HCT116 (cell line): ENCODE results near the gene TBC1D1. TPM values are rescaled to one million over a fixed set of nuclear protein-coding genes. Genes with fewer than 3 reads are reported as not detected.

Experiments
- ATAC-seq: fragments of 200-7000 bp; cut with Tn5 transposase; 2 replicates; pipeline ENCODE4 v1.9.1; 2020; ENCODE audit warnings: mild to moderate bottlenecking, moderate library complexity
- BruUV-seq: library from RNA; stranded (reverse); fragments of 400-500 nt; replicated peaks from 2 replicates; lab custom pipeline; 2021; lab: Mats Ljungman, UMichigan
- CTCF ChIA-PET: fragments of 300-600 bp; sonication (Branson Sonifier 250); formaldehyde crosslinking; loops from one replicate; lab custom pipeline; 2021; ENCODE audit warnings: antibody characterized with exemption; lab: Charles Lee
- POLR2A ChIA-PET: fragments of 300-600, 350-600 bp; sonication (Branson Sonifier 250); formaldehyde crosslinking; loops from one replicate; lab custom pipeline; 2021; ENCODE audit warnings: antibody characterized with exemption; lab: Charles Lee
- RAD21 ChIA-PET, 2 experiments: fragments of 300-600 bp; sonication (Branson Sonifier 250); formaldehyde crosslinking; loops; one replicate each; lab custom pipeline; 2023; ENCODE audit warnings: low total read pairs in 2 of 2; ENCODE audit not compliant: uncharacterized antibody in 2 of 2, unreplicated experiment in 2 of 2, low non-redundant PET in 1 of 2; lab: Charles Lee
- DNase-seq: peaks from one replicate; pipeline ENCODE4 v3.0.0-alpha.2; 2010; ENCODE audit warnings: low read depth, low spot score
- H2AFZ ChIP-seq: fragments of 200-600 bp; shearing (Covaris generic), sonication (generic); 2 replicates; pipeline ENCODE4 v1.6.1; 2017; ENCODE audit warnings: low read depth, mixed run types, mixed read lengths, antibody characterized with exemption, low read length; ENCODE audit not compliant: poor library complexity, severe bottlenecking
- H3K27ac ChIP-seq: 2 replicates; pipeline ENCODE4 v1.5.1; 2012; ENCODE audit warnings: low read depth, low read length
- H3K27me3 ChIP-seq: fragments of 200-600 bp; sonication (generic); 2 replicates; pipeline ENCODE4 v1.6.1; 2016; ENCODE audit warnings: mixed run types, low read length, mixed read lengths; ENCODE audit not compliant: insufficient read depth
- H3K36me3 ChIP-seq, 2 experiments: fragments of 200-500 bp in 1 of 2; fragments of 200-600 bp in 1 of 2; sonication (Bioruptor generic) in 1 of 2; sonication (generic) in 1 of 2; 2 replicates each; pipeline versions ENCODE4 v1.5.1 to v1.6.1; 2014 to 2016; ENCODE audit warnings: low read length in 2 of 2, inconsistent platforms in 1 of 2, mixed read lengths in 1 of 2, mixed run types in 1 of 2; ENCODE audit not compliant: insufficient read depth in 2 of 2, control insufficient read depth in 1 of 2
- H3K4me1 ChIP-seq, 2 experiments: fragments of 200-600 bp in 1 of 2; sonication (generic) in 1 of 2; 2 replicates each; pipeline versions ENCODE4 v1.5.1 to v1.6.1; 2012 to 2017; ENCODE audit warnings: low read length in 2 of 2, inconsistent platforms in 1 of 2, mild to moderate bottlenecking in 1 of 2, mixed read lengths in 1 of 2, mixed run types in 1 of 2, moderate library complexity in 1 of 2; ENCODE audit not compliant: insufficient read depth in 2 of 2, control insufficient read depth in 1 of 2
- H3K4me2 ChIP-seq: fragments of 200-600 bp; sonication (generic); 2 replicates; pipeline ENCODE4 v1.6.1; 2017; ENCODE audit warnings: mixed run types, low read length, mixed read lengths
- H3K4me3 ChIP-seq, 2 experiments: fragments of 200-600 bp in 1 of 2; sonication (generic) in 1 of 2; replicated peaks in 1 of 2; 2 replicates each; pipeline ENCODE4 v1.5.1; 2011 to 2016; ENCODE audit warnings: low read length in 2 of 2, control low read depth in 1 of 2, low read depth in 1 of 2, mild to moderate bottlenecking in 1 of 2, mixed read lengths in 1 of 2, mixed run types in 1 of 2
- H3K79me2 ChIP-seq: fragments of 200-600 bp; sonication (generic); 2 replicates; pipeline ENCODE4 v1.6.1; 2017; ENCODE audit warnings: mild to moderate bottlenecking, mixed run types, low read length, moderate library complexity, mixed read lengths; ENCODE audit not compliant: insufficient read depth
- H3K9ac ChIP-seq: fragments of 200-600 bp; sonication (generic); 2 replicates; pipeline ENCODE4 v1.6.1; 2016; ENCODE audit warnings: low read length, mixed read lengths
- H3K9me2 ChIP-seq: fragments of 200-600 bp; sonication (generic), shearing (Covaris generic); 2 replicates; pipeline ENCODE4 v1.6.1; 2017; ENCODE audit warnings: mixed run types, mild to moderate bottlenecking, moderate library complexity; ENCODE audit not compliant: insufficient read depth
- H3K9me3 ChIP-seq, 2 experiments: fragments of 200-500 bp in 1 of 2; fragments of 200-600 bp in 1 of 2; sonication (Bioruptor generic) in 1 of 2; sonication (generic) in 1 of 2; 2 replicates each; pipeline ENCODE4 v1.6.1; 2014 to 2017; ENCODE audit warnings: low read length in 2 of 2, mixed read lengths in 2 of 2, inconsistent platforms in 1 of 2, low read depth in 1 of 2, mild to moderate bottlenecking in 1 of 2, mixed run types in 1 of 2, moderate library complexity in 1 of 2; ENCODE audit not compliant: control insufficient read depth in 1 of 2, insufficient read depth in 1 of 2
- H4K20me1 ChIP-seq: fragments of 200-600 bp; sonication (generic), shearing (Covaris generic); 2 replicates; pipeline ENCODE4 v1.6.1; 2017; ENCODE audit warnings: mixed run types, mild to moderate bottlenecking, moderate library complexity; ENCODE audit not compliant: insufficient read depth
- CEBPB ChIP-seq: IDR thresholded peaks from 2 replicates; pipeline ENCODE4 v1.6.1; 2012; ENCODE audit warnings: low read depth
- JUND ChIP-seq: IDR thresholded peaks from 2 replicates; pipeline ENCODE4 v1.6.1; 2012
- RAD21 ChIP-seq: IDR thresholded peaks from 2 replicates; pipeline ENCODE4 v1.6.1; 2012; ENCODE audit warnings: low read depth, mild to moderate bottlenecking
- intact Hi-C: fragments of 100-400 bp; cut with micrococcal nuclease; formaldehyde crosslinking; loops from 2 replicates; pipeline ENCODE4 v1.10.0; 2022
- total RNA-seq: library from RNA; stranded (reverse); gene quantifications from one replicate; pipeline ENCODE4 v1.2.1, GENCODE V29; 2021; ENCODE audit not compliant: unreplicated experiment
- TF ChIP-seq, protein P1 (sequence below): IDR thresholded peaks from 2 replicates; pipeline ENCODE4 v1.6.1; 2012; ENCODE audit warnings: low read depth
- TF ChIP-seq, protein P2 (sequence below): IDR thresholded peaks from 2 replicates; pipeline ENCODE4 v1.6.1; 2012
- TF ChIP-seq, protein P3 (sequence below): IDR thresholded peaks from 2 replicates; pipeline ENCODE4 v1.6.1; 2011; ENCODE audit warnings: mild to moderate bottlenecking, low read length, moderate library complexity; ENCODE audit not compliant: insufficient replicate concordance; ENCODE audit errors: extremely low read depth

The TBC1D1 gene
- total RNA-seq, 1 experiment from 2014 or later: 82.7 TPM

DNA sequence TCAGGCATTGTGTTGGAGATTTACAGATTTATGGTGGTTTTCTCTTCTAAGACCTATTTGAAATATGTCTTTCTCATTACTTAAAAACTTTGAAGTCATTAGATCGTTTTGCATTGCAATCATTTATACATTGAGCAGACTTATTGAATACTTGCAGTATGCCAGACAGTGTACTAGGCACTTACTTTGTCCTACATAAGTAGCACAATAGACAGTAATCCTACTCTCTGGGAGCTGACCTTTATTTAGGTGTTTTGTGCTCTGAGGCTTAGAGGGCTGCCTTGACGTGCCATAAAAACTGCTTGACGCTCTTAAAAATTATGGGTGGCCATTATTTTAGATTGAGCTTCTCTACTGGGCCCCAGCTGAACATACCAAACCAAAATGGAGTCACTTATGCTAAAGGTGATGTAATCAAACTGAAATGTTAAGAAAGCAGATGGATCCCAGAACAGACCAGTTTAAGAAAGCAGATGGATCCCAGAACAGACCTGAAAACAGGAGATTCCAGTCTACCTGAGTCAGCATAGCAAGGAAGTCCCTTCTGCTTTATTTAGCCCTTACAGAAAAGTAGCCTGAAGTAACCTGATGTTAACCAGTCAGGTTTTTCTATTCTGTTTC is 111.7 kb downstream of the TBC1D1 start (continued):
- TF ChIP-seq, protein P1, sequence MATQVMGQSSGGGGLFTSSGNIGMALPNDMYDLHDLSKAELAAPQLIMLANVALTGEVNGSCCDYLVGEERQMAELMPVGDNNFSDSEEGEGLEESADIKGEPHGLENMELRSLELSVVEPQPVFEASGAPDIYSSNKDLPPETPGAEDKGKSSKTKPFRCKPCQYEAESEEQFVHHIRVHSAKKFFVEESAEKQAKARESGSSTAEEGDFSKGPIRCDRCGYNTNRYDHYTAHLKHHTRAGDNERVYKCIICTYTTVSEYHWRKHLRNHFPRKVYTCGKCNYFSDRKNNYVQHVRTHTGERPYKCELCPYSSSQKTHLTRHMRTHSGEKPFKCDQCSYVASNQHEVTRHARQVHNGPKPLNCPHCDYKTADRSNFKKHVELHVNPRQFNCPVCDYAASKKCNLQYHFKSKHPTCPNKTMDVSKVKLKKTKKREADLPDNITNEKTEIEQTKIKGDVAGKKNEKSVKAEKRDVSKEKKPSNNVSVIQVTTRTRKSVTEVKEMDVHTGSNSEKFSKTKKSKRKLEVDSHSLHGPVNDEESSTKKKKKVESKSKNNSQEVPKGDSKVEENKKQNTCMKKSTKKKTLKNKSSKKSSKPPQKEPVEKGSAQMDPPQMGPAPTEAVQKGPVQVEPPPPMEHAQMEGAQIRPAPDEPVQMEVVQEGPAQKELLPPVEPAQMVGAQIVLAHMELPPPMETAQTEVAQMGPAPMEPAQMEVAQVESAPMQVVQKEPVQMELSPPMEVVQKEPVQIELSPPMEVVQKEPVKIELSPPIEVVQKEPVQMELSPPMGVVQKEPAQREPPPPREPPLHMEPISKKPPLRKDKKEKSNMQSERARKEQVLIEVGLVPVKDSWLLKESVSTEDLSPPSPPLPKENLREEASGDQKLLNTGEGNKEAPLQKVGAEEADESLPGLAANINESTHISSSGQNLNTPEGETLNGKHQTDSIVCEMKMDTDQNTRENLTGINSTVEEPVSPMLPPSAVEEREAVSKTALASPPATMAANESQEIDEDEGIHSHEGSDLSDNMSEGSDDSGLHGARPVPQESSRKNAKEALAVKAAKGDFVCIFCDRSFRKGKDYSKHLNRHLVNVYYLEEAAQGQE: no peak

DNA sequence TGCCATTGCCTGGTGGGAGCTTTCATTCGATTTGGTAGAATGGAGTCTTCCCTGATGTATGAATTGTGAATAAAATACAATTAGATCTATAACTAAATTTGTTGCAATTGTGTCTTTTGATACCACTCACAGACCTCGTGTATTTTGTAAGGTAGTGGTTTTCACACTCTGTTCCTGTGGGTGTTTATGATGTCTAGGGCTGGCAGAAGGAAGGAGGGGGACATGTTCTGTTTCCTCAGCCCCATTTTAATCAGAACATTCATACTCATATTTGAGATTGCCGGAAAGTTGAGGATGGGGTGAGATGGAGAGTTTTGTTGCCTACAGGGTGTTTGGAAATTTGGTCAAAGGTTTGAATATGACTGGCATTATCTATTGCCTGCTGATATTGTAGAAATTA is 112.2 kb downstream of the TBC1D1 start:
- Histone ChIP-seq H4K20me1 (no peaks in the 10 kb centered on the region), H3K27ac (no peak overlapping the region), H3K9me3 (no peaks in the 10 kb centered on the region), H3K79me2 (peaks cover 5% of the 10 kb centered on the region), H3K4me3 (no peak overlapping the region), H3K9ac (no peak overlapping the region), H2AFZ (no peak overlapping the region), H3K4me2 (no peak overlapping the region), H3K9me2 (no peaks in the 10 kb centered on the region), H3K36me3 (no peaks in the 10 kb centered on the region), H3K4me1 (peaks cover 0 to 3% of the 10 kb centered on the region in 2 experiments; a peak in 1 of 4 replicates), H3K27me3 (no peaks in the 10 kb centered on the region)
- TF ChIP-seq JUND: no peak
- TF ChIP-seq, protein P2, sequence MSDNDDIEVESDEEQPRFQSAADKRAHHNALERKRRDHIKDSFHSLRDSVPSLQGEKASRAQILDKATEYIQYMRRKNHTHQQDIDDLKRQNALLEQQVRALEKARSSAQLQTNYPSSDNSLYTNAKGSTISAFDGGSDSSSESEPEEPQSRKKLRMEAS: no peak
- TF ChIP-seq CEBPB: no peak
- no peak for TF ChIP-seq RAD21
- TF ChIP-seq, protein P3, sequence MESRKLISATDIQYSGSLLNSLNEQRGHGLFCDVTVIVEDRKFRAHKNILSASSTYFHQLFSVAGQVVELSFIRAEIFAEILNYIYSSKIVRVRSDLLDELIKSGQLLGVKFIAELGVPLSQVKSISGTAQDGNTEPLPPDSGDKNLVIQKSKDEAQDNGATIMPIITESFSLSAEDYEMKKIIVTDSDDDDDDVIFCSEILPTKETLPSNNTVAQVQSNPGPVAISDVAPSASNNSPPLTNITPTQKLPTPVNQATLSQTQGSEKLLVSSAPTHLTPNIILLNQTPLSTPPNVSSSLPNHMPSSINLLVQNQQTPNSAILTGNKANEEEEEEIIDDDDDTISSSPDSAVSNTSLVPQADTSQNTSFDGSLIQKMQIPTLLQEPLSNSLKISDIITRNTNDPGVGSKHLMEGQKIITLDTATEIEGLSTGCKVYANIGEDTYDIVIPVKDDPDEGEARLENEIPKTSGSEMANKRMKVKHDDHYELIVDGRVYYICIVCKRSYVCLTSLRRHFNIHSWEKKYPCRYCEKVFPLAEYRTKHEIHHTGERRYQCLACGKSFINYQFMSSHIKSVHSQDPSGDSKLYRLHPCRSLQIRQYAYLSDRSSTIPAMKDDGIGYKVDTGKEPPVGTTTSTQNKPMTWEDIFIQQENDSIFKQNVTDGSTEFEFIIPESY: no peak
- ChIA-PET RAD21 (no interaction called here), CTCF (no interaction called here), POLR2A (no interaction called here)
- intact Hi-C loops: no loop called here
- no TSS peak for BruUV-seq
- DNase-seq (no peak), ATAC-seq (no peak)
